Neural progenitor cell (in vitro differentiated cells): ENCODE data around the gene FASTKD2. TPM values are rescaled to one million over a fixed set of nuclear protein-coding genes. Genes with fewer than 3 reads are reported as not detected.

Experiments
- DNase-seq: peaks from one replicate; pipeline ENCODE4 v3.0.0-alpha.2; 2016; ENCODE audit warnings: low spot score
- H2AFZ ChIP-seq: fragments of 200-600 bp; sonication (generic); replicated peaks from 2 replicates; pipeline ENCODE4 v1.6.1; 2016; ENCODE audit warnings: antibody characterized with exemption
- H3F3A ChIP-seq: fragments of 200-600 bp; sonication (generic); 2 replicates; pipeline ENCODE4 v1.6.1; 2016; ENCODE audit warnings: antibody characterized with exemption, low read depth
- H3K27ac ChIP-seq: fragments of 200-600 bp; sonication (generic); 2 replicates; pipeline ENCODE4 v1.5.1; 2016; ENCODE audit warnings: mild to moderate bottlenecking
- H3K27me3 ChIP-seq: fragments of 200-600 bp; sonication (generic); 2 replicates; pipeline ENCODE4 v1.6.1; 2016; ENCODE audit warnings: mild to moderate bottlenecking, moderate library complexity
- H3K36me3 ChIP-seq: fragments of 200-600 bp; sonication (generic); 2 replicates; pipeline ENCODE4 v1.5.1; 2016
- H3K4me1 ChIP-seq: fragments of 200-600 bp; sonication (generic); 2 replicates; pipeline ENCODE4 v1.6.1; 2016; ENCODE audit warnings: mixed run types
- H3K4me2 ChIP-seq: fragments of 200-600 bp; sonication (generic); 2 replicates; pipeline ENCODE4 v1.6.1; 2016
- H3K4me3 ChIP-seq: fragments of 200-600 bp; sonication (generic); 2 replicates; pipeline ENCODE4 v1.5.1; 2016
- H3K79me2 ChIP-seq: fragments of 200-600 bp; sonication (generic); 2 replicates; pipeline ENCODE4 v1.6.1; 2016; ENCODE audit warnings: low read depth
- H3K9ac ChIP-seq: fragments of 200-600 bp; sonication (generic); 2 replicates; pipeline ENCODE4 v1.6.1; 2016
- H3K9me3 ChIP-seq: fragments of 200-600 bp; sonication (generic); 2 replicates; pipeline ENCODE4 v1.5.1; 2016; ENCODE audit warnings: low read depth
- H4K20me1 ChIP-seq: fragments of 200-600 bp; sonication (generic); 2 replicates; pipeline ENCODE4 v1.6.1; 2016; ENCODE audit warnings: low read depth
- H3K27ac Mint-ChIP-seq: 3 replicates; pipeline ENCODE4 v1.8.0; 2021; ENCODE audit warnings: mixed read lengths
- H3K27me3 Mint-ChIP-seq: 2 replicates; pipeline ENCODE4 v1.8.0; 2022; ENCODE audit warnings: low read depth, mild to moderate bottlenecking, inconsistent platforms, moderate library complexity, mixed read lengths; ENCODE audit not compliant: insufficient read depth
- H3K36me3 Mint-ChIP-seq: 3 replicates; pipeline ENCODE4 v1.8.0; 2021; ENCODE audit warnings: mixed read lengths
- H3K4me1 Mint-ChIP-seq: 3 replicates; pipeline ENCODE4 v1.8.0; 2021; ENCODE audit warnings: mixed read lengths
- H3K4me3 Mint-ChIP-seq: 3 replicates; pipeline ENCODE4 v1.8.0; 2021; ENCODE audit warnings: mild to moderate bottlenecking, moderate library complexity, mixed read lengths
- H3K9me3 Mint-ChIP-seq: 3 replicates; pipeline ENCODE4 v1.8.0; 2020; ENCODE audit warnings: mixed read lengths
- CTCF ChIP-seq: fragments of 200-600 bp; sonication (generic); IDR thresholded peaks from 2 replicates; pipeline ENCODE4 v1.5.1; 2017; ENCODE audit warnings: antibody characterized with exemption, mild to moderate bottlenecking
- EZH2 ChIP-seq: fragments of 200-600 bp; sonication (generic); IDR thresholded peaks from 2 replicates; pipeline ENCODE4 v1.6.1; 2017; ENCODE audit warnings: antibody characterized with exemption, mild to moderate bottlenecking, moderate library complexity
- EZH2phosphoT487 ChIP-seq: fragments of 200-600 bp; sonication (generic); IDR thresholded peaks from 2 replicates; pipeline ENCODE4 v1.6.1; 2017; ENCODE audit warnings: antibody characterized with exemption
- total RNA-seq: library from RNA; depleted of rRNA; stranded (reverse); fragments of >200 nt; gene quantifications from 2 replicates; pipeline ENCODE4 v1.2.3, GENCODE V29; 2015; ENCODE audit warnings: low replicate concordance

Gene FASTKD2
- total RNA-seq, 1 donor from 2014 or later = 39.0 TPM

- Histone ChIP-seq H3K9ac (no peak overlapping the region), H4K20me1 (no peaks in the 10 kb centered on the region), H3K36me3 (no peaks in the 10 kb centered on the region), H3K27ac (no peak overlapping the region), H3K4me2 (no peak overlapping the region), H3K9me3 (no peaks in the 10 kb centered on the region), H3K4me3 (no peak overlapping the region), H3K4me1 (no peaks in the 10 kb centered on the region), H2AFZ (no peak overlapping the region), H3K79me2 (no peaks in the 10 kb centered on the region), H3K27me3 (no peaks in the 10 kb centered on the region), H3F3A (no peaks in the 10 kb centered on the region)
- Mint-ChIP-seq H3K4me3 (no peak overlapping the region), H3K36me3 (no peaks in the 10 kb centered on the region), H3K4me1 (peaks cover 3% of the 10 kb centered on the region), H3K27me3 (peaks cover under 1% of the 10 kb centered on the region), H3K27ac (no peak overlapping the region), H3K9me3 (no peaks in the 10 kb centered on the region)
- TF ChIP-seq EZH2 (no peak), EZH2phosphoT487 (no peak), CTCF (no peak)
- no peak for DNase-seq
These were observed 58.7 kb downstream of the FASTKD2 start for GRCh38 chr2:206824087-206824618.

GRCh38 chr2:206824993-206825392 lies 59.6 kb downstream of the FASTKD2 start:
- Histone ChIP-seq H3K4me1 (no peaks in the 10 kb centered on the region), H3K4me2 (no peak overlapping the region), H3F3A (no peaks in the 10 kb centered on the region), H3K9me3 (no peaks in the 10 kb centered on the region), H3K27me3 (no peaks in the 10 kb centered on the region), H3K79me2 (no peaks in the 10 kb centered on the region), H3K9ac (no peak overlapping the region), H3K27ac (no peak overlapping the region), H2AFZ (no peak overlapping the region), H3K36me3 (no peaks in the 10 kb centered on the region), H4K20me1 (no peaks in the 10 kb centered on the region), H3K4me3 (no peak overlapping the region)
- TF ChIP-seq EZH2 = no peak
- TF ChIP-seq EZH2phosphoT487 = no peak
- TF ChIP-seq CTCF = no peak
- Mint-ChIP-seq H3K4me3 (no peak overlapping the region), H3K9me3 (no peaks in the 10 kb centered on the region), H3K27ac (no peak overlapping the region), H3K27me3 (peaks cover 4% of the 10 kb centered on the region), H3K4me1 (peaks cover 3% of the 10 kb centered on the region), H3K36me3 (no peaks in the 10 kb centered on the region)
- no peak for DNase-seq

- no peaks in the 10 kb centered on the region for H3K27me3 ChIP-seq
- H3K79me2 ChIP-seq = no peaks in the 10 kb centered on the region
- H3K9ac ChIP-seq = no peak overlapping the region
- no peak overlapping the region for H3K27ac ChIP-seq
- H2AFZ ChIP-seq = no peak overlapping the region
- H3K4me2 ChIP-seq = no peak overlapping the region
- no peaks in the 10 kb centered on the region for H3K4me1 Mint-ChIP-seq
- H3K36me3 Mint-ChIP-seq = no peaks in the 10 kb centered on the region
- TF ChIP-seq EZH2phosphoT487 = no peak
- TF ChIP-seq EZH2 = no peak
- peak; percentile 19 for TF ChIP-seq CTCF
- no peaks in the 10 kb centered on the region for H3K9me3 ChIP-seq
- no peak overlapping the region for H3K27ac Mint-ChIP-seq
- H3K27me3 Mint-ChIP-seq = peaks cover 4% of the 10 kb centered on the region
- peaks cover 2% of the 10 kb centered on the region for H3K9me3 Mint-ChIP-seq
- H3K36me3 ChIP-seq = no peaks in the 10 kb centered on the region
- H3K4me3 Mint-ChIP-seq = no peak overlapping the region
- DNase-seq = no peak
- no peaks in the 10 kb centered on the region for H4K20me1 ChIP-seq
- no peaks in the 10 kb centered on the region for H3K4me1 ChIP-seq
- H3F3A ChIP-seq = no peaks in the 10 kb centered on the region
- H3K4me3 ChIP-seq = no peak overlapping the region
These were observed 66.1 kb downstream of the FASTKD2 start for GRCh38 chr2:206831442-206831995.
